Esophagus squamous epithelium (tissue), 5 donors: ENCODE data around the gene NUFIP1. TPM values are rescaled to one million over a fixed set of nuclear protein-coding genes. Genes with fewer than 3 reads are reported as not detected.
A peak's percentile ranks its signal among the peaks of the same experiment; 100 is the strongest.
"Not testable (repeated sequence)": the region's sequence is repeated elsewhere in the genome, so short reads cannot be mapped to it uniquely, and the experiment has no call there.

Experiments
- DNase-seq: peaks from one replicate; lab custom pipeline; 2025; lab: John Stamatoyannopoulos, UW
- H3K27ac ChIP-seq, 4 donors: fragments of 200-600 bp; sonication (generic); one replicate each; pipeline ENCODE4 v1.5.1; 2016 to 2019; ENCODE audit warnings: mild to moderate bottlenecking in 1 of 4
- H3K27me3 ChIP-seq, 4 donors: fragments of 200-600 bp; sonication (generic); 1 replicate in 3 of 4; 2 replicates in 1 of 4; pipeline versions ENCODE4 v1.5.1 to v1.6.0; 2017 to 2021; ENCODE audit warnings: antibody characterized with exemption in 1 of 4
- H3K36me3 ChIP-seq, 3 donors: fragments of 200-600 bp; sonication (generic); one replicate each; pipeline ENCODE4 v1.5.1; 2016 to 2019
- H3K4me1 ChIP-seq, 3 donors: fragments of 200-600 bp; sonication (generic); one replicate each; pipeline ENCODE4 v1.5.1; 2017 to 2019
- H3K4me3 ChIP-seq, 4 donors: fragments of 200-600 bp; sonication (generic); 1 replicate in 3 of 4; 2 replicates in 1 of 4; pipeline ENCODE4 v1.5.1; 2016 to 2019; ENCODE audit warnings: mild to moderate bottlenecking in 2 of 4, moderate library complexity in 1 of 4
- H3K9me3 ChIP-seq, 3 donors: fragments of 200-600 bp; sonication (generic); one replicate each; pipeline ENCODE4 v1.5.1; 2016 to 2019
- CTCF ChIP-seq, 6 experiments: fragments of 450-650 bp in 4 of 6; fragments of 200-600 bp in 2 of 6; sonication (generic) in 2 of 6; IDR thresholded peaks; one replicate each; pipeline ENCODE4 v1.5.1; 2016 to 2019; ENCODE audit warnings: antibody characterized with exemption in 6 of 6, mild to moderate bottlenecking in 4 of 6, moderate library complexity in 4 of 6
- POLR2A ChIP-seq, 4 donors: fragments of 450-650 bp; IDR thresholded peaks; one replicate each; pipeline ENCODE4 v1.6.1; 2017; ENCODE audit warnings: antibody characterized with exemption in 4 of 4, mild to moderate bottlenecking in 4 of 4, moderate library complexity in 3 of 4
- WGBS, 2 donors: methylation state at CpG; one replicate each; pipeline ENCODE4 v1.1.5; 2018; 5-methylcytosine and 5-hydroxymethylcytosine counted together
- intact Hi-C: fragments of 100-400 bp; cut with DNase I; formaldehyde crosslinking; loops from one replicate; pipeline ENCODE4 v1.15.0; 2022
- total RNA-seq, 4 donors: library from RNA; depleted of rRNA; stranded (reverse); fragments of >200 nt; gene quantifications; one replicate each; pipeline ENCODE4 v1.1.0, GENCODE V29; 2016
- donor health status: DM: yes; HTN: yes; CAD: no.

The NUFIP1 gene
- total RNA-seq, 4 donors from 2014 or later = 1.5 to 4.0 (median 3.3) TPM

- H3K27me3 ChIP-seq = no peaks in the 10 kb centered on the region
- no peak overlapping the region for H3K4me3 ChIP-seq
- 57 to 61% methylated on average over 5 of the region's 5 CpGs for WGBS, 2 donors
- TF ChIP-seq CTCF (IDR thresholded peaks at IDR 0.05) = no peak
- TF ChIP-seq POLR2A (IDR thresholded peaks at IDR 0.05) = no peak
- H3K36me3 ChIP-seq = no peaks in the 10 kb centered on the region
- intact Hi-C loops = no loop called here
- H3K27ac ChIP-seq = peak overlapping the region; percentile 14 to 91 (median 82)
- H3K9me3 ChIP-seq = no peaks in the 10 kb centered on the region
- DNase-seq = no peak
- H3K4me1 ChIP-seq = peaks cover 16 to 54% (median 19%) of the 10 kb centered on the region in 3 donors
Measured at GRCh38 chr13:44905556-44905955, 83.7 kb downstream of the NUFIP1 start.

DNA sequence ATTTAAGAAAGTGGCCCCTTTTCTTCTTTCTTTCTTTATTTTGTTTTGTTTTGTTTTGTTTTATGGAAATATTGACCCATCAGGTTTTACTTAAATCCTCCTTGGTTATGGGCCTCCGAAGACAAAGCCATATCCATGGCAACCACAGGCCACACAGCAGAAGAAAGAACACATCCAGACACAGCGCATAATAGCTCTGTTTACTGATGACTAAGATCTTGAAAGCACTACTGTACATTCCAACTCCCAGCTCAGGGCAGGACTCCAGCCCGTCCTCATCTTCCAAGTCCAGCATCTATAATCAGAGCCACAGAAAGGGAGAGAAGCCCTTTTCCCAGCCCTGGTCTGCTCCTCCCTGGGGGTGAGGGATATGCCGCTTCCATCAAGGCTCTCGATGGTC lies 84.3 kb downstream of the NUFIP1 start:
- Histone ChIP-seq H3K4me1 (peaks cover 16 to 54% (median 19%) of the 10 kb centered on the region in 3 donors), H3K4me3 (no peak overlapping the region), H3K36me3 (no peaks in the 10 kb centered on the region), H3K9me3 (no peaks in the 10 kb centered on the region), H3K27ac (peak overlapping the region; percentile 40 to 91 (median 82)), H3K27me3 (no peaks in the 10 kb centered on the region)
- no peak for TF ChIP-seq POLR2A (IDR thresholded peaks at IDR 0.05)
- no peak for TF ChIP-seq CTCF (IDR thresholded peaks at IDR 0.05)
- no peak for DNase-seq
- intact Hi-C loops = no loop called here
- 20 to 44% methylated on average over 2 to 5 of the region's 5 CpGs for WGBS, 2 donors

- no peaks in the 10 kb centered on the region for H3K36me3 ChIP-seq
- WGBS, 2 donors = 42 to 50% methylated on average over 3 of the region's 4 CpGs
- intact Hi-C loops = no loop called here
- peaks cover 16 to 54% (median 19%) of the 10 kb centered on the region in 3 donors for H3K4me1 ChIP-seq
- no peak for DNase-seq
- no peak overlapping the region for H3K4me3 ChIP-seq
- peak overlapping the region; percentile 40 to 91 (median 82) for H3K27ac ChIP-seq
- H3K9me3 ChIP-seq = no peaks in the 10 kb centered on the region
- H3K27me3 ChIP-seq = no peaks in the 10 kb centered on the region
- TF ChIP-seq POLR2A (IDR thresholded peaks at IDR 0.05) = no peak
- no peak for TF ChIP-seq CTCF (IDR thresholded peaks at IDR 0.05)
Measured at GRCh38 chr13:44903574-44903985, 85.7 kb downstream of the NUFIP1 start.

DNA sequence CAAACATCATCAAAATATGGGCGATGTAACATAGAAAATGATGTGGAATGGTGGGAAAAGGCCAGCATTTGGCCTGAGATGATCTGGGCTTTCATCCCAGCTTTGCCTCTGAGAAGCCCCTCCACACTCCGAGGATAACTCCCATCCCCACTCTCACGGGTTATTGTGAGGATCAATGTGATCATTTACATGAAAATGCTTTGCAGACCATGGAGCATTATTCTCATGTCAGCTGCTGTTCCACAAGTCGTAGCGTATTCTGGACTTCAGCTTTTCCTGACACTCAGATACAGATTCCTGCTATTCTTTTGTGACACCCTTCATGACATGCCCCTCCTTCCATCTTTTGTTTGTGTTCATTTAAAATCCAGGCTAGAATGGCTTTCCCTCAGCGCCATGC lies 86.5 kb downstream of the NUFIP1 start:
- WGBS, 2 donors = 85 to 88% methylated on average over 6 of the region's 6 CpGs
- no peak overlapping the region for H3K4me3 ChIP-seq
- no peak for DNase-seq
- peak overlapping the region; percentile 40 to 91 (median 82) for H3K27ac ChIP-seq
- peaks cover 16 to 53% (median 19%) of the 10 kb centered on the region in 3 donors for H3K4me1 ChIP-seq
- no peaks in the 10 kb centered on the region for H3K36me3 ChIP-seq
- H3K27me3 ChIP-seq = no peaks in the 10 kb centered on the region
- H3K9me3 ChIP-seq = no peaks in the 10 kb centered on the region
- no peak for TF ChIP-seq POLR2A (IDR thresholded peaks at IDR 0.05)
- intact Hi-C loops = no loop called here

GRCh38 chr13:44899967-44900366 lies 89.3 kb downstream of the NUFIP1 start:
- WGBS, 2 donors = 27 to 36% methylated on average over 2 of the region's 2 CpGs
- H3K9me3 ChIP-seq = no peaks in the 10 kb centered on the region
- intact Hi-C loops = no loop called here
- no peaks in the 10 kb centered on the region for H3K27me3 ChIP-seq
- TF ChIP-seq CTCF (IDR thresholded peaks at IDR 0.05) = no peak
- TF ChIP-seq POLR2A (IDR thresholded peaks at IDR 0.05) = no peak
- H3K4me1 ChIP-seq = peaks cover 0 to 30% (median 4%) of the 10 kb centered on the region in 3 donors
- no peak overlapping the region for H3K4me3 ChIP-seq
- no peaks in the 10 kb centered on the region for H3K36me3 ChIP-seq
- no peak for DNase-seq
- H3K27ac ChIP-seq = no peak overlapping the region

DNA sequence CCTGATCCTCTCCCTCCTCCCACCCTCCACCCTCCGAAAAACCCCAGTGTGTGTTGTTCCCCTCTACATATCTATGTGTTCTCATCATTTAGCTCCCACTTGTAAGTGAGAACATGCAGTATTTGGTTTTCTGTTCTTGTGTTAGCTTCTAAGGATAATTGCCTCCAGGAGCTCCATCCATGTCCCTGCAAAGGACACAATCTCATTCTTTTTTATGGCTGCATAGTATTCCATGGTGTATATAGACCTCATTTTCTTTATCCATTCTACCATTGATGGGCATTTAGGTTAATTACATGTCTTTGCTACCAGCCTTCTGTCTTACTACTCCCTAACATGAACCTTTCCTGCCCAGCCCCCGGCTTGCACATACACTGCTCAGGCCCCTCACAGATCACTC lies 91.0 kb downstream of the NUFIP1 start:
- intact Hi-C loops, H3K36me3 ChIP-seq, H3K27ac ChIP-seq, DNase-seq, H3K9me3 ChIP-seq, H3K27me3 ChIP-seq, H3K4me3 ChIP-seq: not testable (repeated sequence)
- peaks cover 0 to 14% (median 0%) of the 10 kb centered on the region in 3 donors for H3K4me1 ChIP-seq
- WGBS, 2 donors = 86% methylated on average over 2 of the region's 2 CpGs
